ENCODE data around the gene ZNF496. TPM values are rescaled to one million over a fixed set of nuclear protein-coding genes. Genes with fewer than 3 reads are reported as not detected.

ZNF496 gene
- total RNA-seq, 2 donors from 2014 or later, result 29.7 to 32.9 TPM

DNA sequence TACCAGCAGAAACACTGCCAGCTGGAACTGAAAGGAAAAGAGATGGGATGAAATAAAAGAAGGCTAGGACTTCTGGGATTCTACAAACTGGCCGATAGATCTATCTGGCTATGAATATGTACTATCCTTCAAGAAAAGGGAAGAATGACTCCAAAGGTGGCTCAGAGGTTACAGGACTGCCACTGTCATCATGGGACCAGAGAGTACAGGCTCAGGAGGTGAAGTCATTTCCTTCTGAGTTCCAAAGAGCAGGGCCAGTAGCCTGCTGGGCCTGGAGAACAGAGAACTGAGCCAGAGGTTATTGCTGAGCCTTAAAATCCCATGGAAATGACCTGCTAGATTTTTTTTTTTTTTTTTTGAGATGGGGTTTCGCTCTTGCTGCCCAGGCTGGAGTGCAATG is 27.6 kb downstream of the ZNF496 start:
- Mint-ChIP-seq H3K4me1 (ENCODE audit: low read depth) (no peaks in the 10 kb centered on the region), H3K27me3 (ENCODE audit: low read depth) (no peaks in the 10 kb centered on the region), H3K27ac (no peak overlapping the region), H3K36me3 (ENCODE audit: insufficient read depth in 2 of 2) (peaks cover 10 to 23% of the 10 kb centered on the region in 2 donors), H3K4me3 (no peak overlapping the region), H3K9me3 (no peaks in the 10 kb centered on the region)
- no peak for DNase-seq
- no peak for ATAC-seq (replicated peaks in 1 of 2)

DNA sequence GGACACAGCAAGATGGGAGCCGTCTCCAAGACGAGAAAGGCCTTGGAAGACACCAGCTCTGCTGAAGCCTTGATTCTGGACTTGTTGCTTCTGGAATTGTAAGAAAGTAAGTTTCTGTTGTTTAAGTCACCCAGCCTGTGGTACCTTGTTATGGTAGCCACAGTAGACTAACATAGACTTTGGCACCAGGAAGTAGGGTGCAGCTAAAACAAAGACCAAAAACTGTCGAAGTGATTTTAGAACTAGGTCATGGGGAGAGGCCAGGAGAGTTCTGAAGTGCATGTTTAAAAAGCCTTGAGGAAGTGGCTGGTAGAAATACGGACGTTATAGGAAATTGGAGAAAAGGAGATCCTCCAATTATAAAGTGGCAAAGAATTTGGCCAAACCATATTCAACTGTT is 28.5 kb downstream of the ZNF496 start:
- H3K4me3 Mint-ChIP-seq, result no peak overlapping the region
- H3K27ac Mint-ChIP-seq, result no peak overlapping the region
- ATAC-seq (replicated peaks in 1 of 2) (no peak), DNase-seq (no peak)
- H3K27me3 Mint-ChIP-seq (ENCODE audit: low read depth), result no peaks in the 10 kb centered on the region
- H3K4me1 Mint-ChIP-seq (ENCODE audit: low read depth), result peaks cover 1% of the 10 kb centered on the region
- peaks cover 10 to 23% of the 10 kb centered on the region in 2 donors for H3K36me3 Mint-ChIP-seq (ENCODE audit: insufficient read depth in 2 of 2)
- no peaks in the 10 kb centered on the region for H3K9me3 Mint-ChIP-seq

- Mint-ChIP-seq H3K36me3 (ENCODE audit: insufficient read depth in 2 of 2) (peaks cover 10 to 25% of the 10 kb centered on the region in 2 donors), H3K27me3 (ENCODE audit: low read depth) (no peaks in the 10 kb centered on the region), H3K4me1 (ENCODE audit: low read depth) (peaks cover 14% of the 10 kb centered on the region), H3K4me3 (no peak overlapping the region), H3K9me3 (no peaks in the 10 kb centered on the region), H3K27ac (no peak overlapping the region)
- ATAC-seq (replicated peaks in 1 of 2), result no peak
- no peak for DNase-seq
These were observed 30.5 kb downstream of the ZNF496 start for GRCh38 chr1:247301176-247301540.

DNA sequence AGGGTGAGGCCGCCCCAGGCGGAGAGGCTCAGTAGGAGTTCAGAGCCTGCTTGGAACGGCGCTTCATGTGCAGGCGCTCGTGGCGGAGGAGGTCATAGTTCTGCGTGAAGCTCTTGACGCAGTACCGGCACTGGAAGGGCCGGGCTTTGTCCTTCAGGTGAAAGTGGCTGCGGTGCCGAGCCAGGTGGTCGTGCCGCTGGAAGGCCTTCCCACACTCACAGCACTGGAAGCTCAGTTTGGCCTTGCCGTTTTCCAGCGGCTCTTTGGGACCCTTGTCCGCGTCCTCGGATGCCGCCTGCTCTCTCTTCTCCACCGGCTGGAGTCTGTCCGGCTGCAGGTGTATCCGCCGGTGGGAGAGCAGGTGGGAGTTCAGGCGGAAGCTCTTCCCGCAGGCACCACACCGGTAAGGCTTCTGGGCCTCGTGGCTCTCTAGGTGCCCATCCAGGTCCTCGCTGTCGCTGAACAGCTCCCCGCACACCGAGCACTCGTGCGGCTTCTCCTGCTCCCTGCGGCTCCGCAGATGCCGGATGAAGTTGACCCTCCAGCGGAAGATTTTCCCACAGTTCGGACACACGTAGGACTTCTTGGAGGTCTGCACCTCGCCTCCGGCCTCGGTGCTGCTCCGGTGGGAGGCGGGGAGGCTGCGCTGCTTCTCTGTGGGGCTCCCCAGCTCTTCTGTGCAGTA is 31.0 kb downstream of the ZNF496 start:
- DNase-seq (no peak), ATAC-seq (replicated peaks in 1 of 2) (no peak)
- no peak overlapping the region for H3K27ac Mint-ChIP-seq
- H3K9me3 Mint-ChIP-seq, result no peaks in the 10 kb centered on the region
- peaks cover 14% of the 10 kb centered on the region for H3K4me1 Mint-ChIP-seq (ENCODE audit: low read depth)
- H3K36me3 Mint-ChIP-seq (ENCODE audit: insufficient read depth in 2 of 2), result peaks cover 10 to 23% of the 10 kb centered on the region in 2 donors
- no peaks in the 10 kb centered on the region for H3K27me3 Mint-ChIP-seq (ENCODE audit: low read depth)
- H3K4me3 Mint-ChIP-seq, result no peak overlapping the region

- Mint-ChIP-seq H3K27ac (no peak overlapping the region), H3K36me3 (ENCODE audit: insufficient read depth in 2 of 2) (peaks cover 10 to 17% of the 10 kb centered on the region in 2 donors), H3K4me3 (no peak overlapping the region), H3K9me3 (no peaks in the 10 kb centered on the region), H3K4me1 (ENCODE audit: low read depth) (peaks cover 14% of the 10 kb centered on the region), H3K27me3 (ENCODE audit: low read depth) (no peaks in the 10 kb centered on the region)
- DNase-seq (no peak), ATAC-seq (replicated peaks in 1 of 2) (no peak)
These were observed 31.8 kb downstream of the ZNF496 start for GRCh38 chr1:247299723-247300381.

GRCh38 chr1:247298701-247299100 is 33.0 kb downstream of the ZNF496 start:
- no peaks in the 10 kb centered on the region for H3K9me3 Mint-ChIP-seq

GRCh38 chr1:247298124-247298481 is 33.6 kb downstream of the ZNF496 start:
- no peak for ATAC-seq (replicated peaks in 1 of 2)
- H3K27ac Mint-ChIP-seq, result no peak overlapping the region
- peaks cover 5 to 12% of the 10 kb centered on the region in 2 donors for H3K36me3 Mint-ChIP-seq (ENCODE audit: insufficient read depth in 2 of 2)
- no peak overlapping the region for H3K4me3 Mint-ChIP-seq
- peaks cover 14% of the 10 kb centered on the region for H3K4me1 Mint-ChIP-seq (ENCODE audit: low read depth)
- no peaks in the 10 kb centered on the region for H3K27me3 Mint-ChIP-seq (ENCODE audit: low read depth)
- no peak for DNase-seq
- H3K9me3 Mint-ChIP-seq, result no peaks in the 10 kb centered on the region

More at GRCh38 chr1:247298701-247299100, 33.0 kb downstream of the ZNF496 start:
- DNase-seq (no peak), ATAC-seq (replicated peaks in 1 of 2) (no peak)
- H3K4me1 Mint-ChIP-seq (ENCODE audit: low read depth), result peaks cover 14% of the 10 kb centered on the region
- H3K27ac Mint-ChIP-seq, result no peak overlapping the region
- H3K36me3 Mint-ChIP-seq (ENCODE audit: insufficient read depth in 2 of 2), result peaks cover 10 to 14% of the 10 kb centered on the region in 2 donors
- H3K27me3 Mint-ChIP-seq (ENCODE audit: low read depth), result no peaks in the 10 kb centered on the region
- no peak overlapping the region for H3K4me3 Mint-ChIP-seq

DNA sequence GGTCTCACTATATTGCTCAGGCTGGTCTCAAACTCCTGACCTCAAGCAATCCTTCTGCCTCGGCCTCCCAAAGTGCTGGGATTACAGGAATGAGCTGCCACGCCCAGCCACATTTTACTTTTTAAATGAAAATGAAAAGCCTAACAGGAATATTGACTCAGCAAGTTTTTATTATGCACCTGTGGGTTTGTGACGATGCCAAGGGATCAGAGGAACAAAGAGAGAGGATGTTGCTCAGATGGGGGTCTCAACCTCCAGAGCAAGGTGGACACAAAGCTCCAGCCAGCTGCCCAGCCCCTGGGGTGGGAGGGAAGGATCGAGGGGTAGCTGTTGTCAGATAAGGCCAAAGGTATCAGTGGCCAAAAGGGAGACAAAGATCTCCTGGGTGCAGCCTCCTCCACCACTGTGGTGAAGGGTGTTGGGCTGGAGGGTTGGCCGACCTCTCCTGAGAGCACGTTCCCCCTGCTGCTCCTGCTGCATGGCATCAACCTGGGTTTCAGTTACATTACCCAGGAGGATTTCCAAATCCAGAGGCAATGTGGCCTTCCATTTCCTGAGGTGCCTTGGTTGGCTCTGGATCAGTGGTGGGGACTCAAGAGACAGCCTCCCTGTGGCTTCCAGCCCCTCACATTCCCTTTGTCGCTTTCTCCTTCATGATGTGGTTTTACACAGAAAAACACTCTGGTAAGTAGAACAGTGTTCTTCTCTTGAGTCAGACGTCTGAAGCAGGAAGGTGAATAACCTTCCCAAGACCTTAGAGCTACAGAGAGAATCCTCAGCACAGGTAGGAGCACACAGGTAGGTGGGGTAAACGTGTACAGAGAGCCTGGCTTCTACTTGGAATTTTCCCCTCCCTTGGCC is 34.2 kb downstream of the ZNF496 start:
- H3K27ac Mint-ChIP-seq, result no peak overlapping the region

DNA sequence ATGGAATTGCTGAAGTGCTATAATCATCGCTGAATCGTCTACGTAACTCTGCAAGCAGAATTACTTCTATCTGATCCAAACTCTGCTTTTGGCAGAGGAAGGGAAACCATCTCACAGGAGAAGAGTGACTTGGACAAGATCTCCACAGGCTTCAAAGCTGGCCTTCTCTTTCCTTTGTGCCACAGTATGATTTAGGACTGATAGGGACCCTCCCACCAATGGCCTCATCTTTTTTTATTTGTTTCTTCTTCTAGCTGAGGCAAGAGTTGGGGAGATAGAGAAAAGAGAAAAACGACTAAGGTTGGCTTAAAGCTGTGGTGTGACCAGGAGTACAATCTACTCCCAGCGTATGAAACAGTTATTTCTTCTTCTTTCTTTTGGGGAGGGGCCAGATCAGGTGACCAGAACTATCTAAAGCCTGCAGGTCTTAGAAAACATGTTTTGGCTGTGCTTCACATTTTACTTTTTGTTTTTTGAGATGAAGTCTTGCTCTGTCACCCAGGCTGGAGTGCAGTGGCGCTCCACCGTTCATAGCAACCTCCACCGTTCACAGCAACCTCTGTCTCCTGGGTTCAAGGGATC is 35.0 kb downstream of the ZNF496 start:
- Mint-ChIP-seq H3K9me3 (no peaks in the 10 kb centered on the region), H3K4me1 (ENCODE audit: low read depth) (peaks cover 20% of the 10 kb centered on the region), H3K27ac (no peak overlapping the region), H3K4me3 (no peak overlapping the region), H3K36me3 (ENCODE audit: insufficient read depth in 2 of 2) (peaks cover 0 to 1% of the 10 kb centered on the region in 2 donors), H3K27me3 (ENCODE audit: low read depth) (no peaks in the 10 kb centered on the region)
- ATAC-seq (replicated peaks in 1 of 2), result no peak
- DNase-seq, result no peak

More for the DNA sequence above, 34.2 kb downstream of the ZNF496 start:
- H3K27me3 Mint-ChIP-seq (ENCODE audit: low read depth), result no peaks in the 10 kb centered on the region
- DNase-seq (no peak), ATAC-seq (replicated peaks in 1 of 2) (peak; percentile 36 to 47)
- peaks cover under 1 to 6% of the 10 kb centered on the region in 2 donors for H3K36me3 Mint-ChIP-seq (ENCODE audit: insufficient read depth in 2 of 2)
- H3K9me3 Mint-ChIP-seq, result no peaks in the 10 kb centered on the region
- H3K4me3 Mint-ChIP-seq, result no peak overlapping the region
- H3K4me1 Mint-ChIP-seq (ENCODE audit: low read depth), result peaks cover 14% of the 10 kb centered on the region

DNA sequence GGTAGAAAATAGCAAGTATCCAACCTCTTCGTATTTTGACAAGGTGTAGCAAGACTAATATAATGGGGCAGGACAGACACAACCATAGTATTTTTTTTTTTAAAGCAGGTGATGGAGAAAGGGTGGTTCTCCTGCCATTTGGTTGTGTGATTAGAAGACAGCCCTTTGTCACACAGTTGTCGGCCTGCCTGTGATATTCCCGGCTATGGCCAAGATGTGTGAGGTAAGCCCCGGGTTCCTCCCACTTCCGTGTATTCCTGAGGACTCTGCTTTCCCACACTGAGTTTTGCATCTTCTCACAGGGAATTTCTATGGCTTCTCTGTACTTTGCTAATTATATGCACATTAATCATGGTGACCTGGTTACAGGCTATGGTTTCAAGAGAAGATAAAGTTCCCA is 35.9 kb downstream of the ZNF496 start:
- ATAC-seq (replicated peaks in 1 of 2), result no peak
- Mint-ChIP-seq H3K4me3 (no peak overlapping the region), H3K27ac (no peak overlapping the region), H3K27me3 (ENCODE audit: low read depth) (no peaks in the 10 kb centered on the region), H3K36me3 (ENCODE audit: insufficient read depth in 2 of 2) (peaks cover 0 to 1% of the 10 kb centered on the region in 2 donors), H3K9me3 (no peaks in the 10 kb centered on the region), H3K4me1 (ENCODE audit: low read depth) (peaks cover 20% of the 10 kb centered on the region)
- DNase-seq, result no peak

DNA sequence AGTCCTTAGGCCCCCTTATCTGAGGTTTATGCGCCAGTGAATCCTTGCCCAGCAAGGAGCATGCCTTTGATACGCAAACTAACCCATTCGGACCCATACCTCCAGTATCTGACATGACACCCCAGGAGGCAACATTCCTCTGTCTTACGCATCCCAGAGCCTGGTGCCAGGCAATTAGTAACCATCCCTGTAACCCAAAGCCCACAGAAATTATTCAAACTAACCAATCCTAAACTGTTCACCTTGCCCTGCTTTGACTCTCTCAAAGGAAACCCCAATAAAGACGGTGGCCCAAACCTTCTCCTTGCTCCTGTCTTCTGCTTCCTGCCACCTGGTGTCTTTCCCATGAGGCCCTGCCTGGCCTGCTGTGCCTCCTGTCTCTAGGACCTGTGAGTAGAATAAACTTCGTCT is 36.4 kb downstream of the ZNF496 start:
- peaks cover 0 to 1% of the 10 kb centered on the region in 2 donors for H3K36me3 Mint-ChIP-seq (ENCODE audit: insufficient read depth in 2 of 2)
- ATAC-seq (replicated peaks in 1 of 2) (no peak), DNase-seq (no peak)
- H3K4me1 Mint-ChIP-seq (ENCODE audit: low read depth), result peaks cover 20% of the 10 kb centered on the region
- no peak overlapping the region for H3K4me3 Mint-ChIP-seq
- H3K27me3 Mint-ChIP-seq (ENCODE audit: low read depth), result no peaks in the 10 kb centered on the region
- H3K27ac Mint-ChIP-seq, result no peak overlapping the region
- no peaks in the 10 kb centered on the region for H3K9me3 Mint-ChIP-seq

GRCh38 chr1:247294282-247294681 is 37.4 kb downstream of the ZNF496 start:
- Mint-ChIP-seq H3K9me3 (no peaks in the 10 kb centered on the region), H3K4me1 (ENCODE audit: low read depth) (peaks cover 20% of the 10 kb centered on the region), H3K4me3 (no peak overlapping the region), H3K36me3 (ENCODE audit: insufficient read depth in 2 of 2) (peaks cover 0 to 1% of the 10 kb centered on the region in 2 donors), H3K27ac (no peak overlapping the region), H3K27me3 (ENCODE audit: low read depth) (no peaks in the 10 kb centered on the region)
- no peak for DNase-seq
- ATAC-seq (replicated peaks in 1 of 2), result no peak

GRCh38 chr1:247293047-247293446 is 38.6 kb downstream of the ZNF496 start:
- Mint-ChIP-seq H3K4me1 (ENCODE audit: low read depth) (peaks cover 17% of the 10 kb centered on the region), H3K27ac (no peak overlapping the region), H3K9me3 (peaks cover 0 to 3% of the 10 kb centered on the region in 2 donors), H3K27me3 (ENCODE audit: low read depth) (no peaks in the 10 kb centered on the region), H3K4me3 (no peak overlapping the region), H3K36me3 (ENCODE audit: insufficient read depth in 2 of 2) (peaks cover 0 to 1% of the 10 kb centered on the region in 2 donors)
- DNase-seq (no peak), ATAC-seq (replicated peaks in 1 of 2) (no peak)
